Measurements from ENCODE around the gene TEX29. TPM values are rescaled to one million over a fixed set of nuclear protein-coding genes. Genes with fewer than 3 reads are reported as not detected.

The TEX29 gene
- total and polyA plus RNA-seq, 5 donors, result 0.25 to 0.48 TPM; not detected in 3

DNA sequence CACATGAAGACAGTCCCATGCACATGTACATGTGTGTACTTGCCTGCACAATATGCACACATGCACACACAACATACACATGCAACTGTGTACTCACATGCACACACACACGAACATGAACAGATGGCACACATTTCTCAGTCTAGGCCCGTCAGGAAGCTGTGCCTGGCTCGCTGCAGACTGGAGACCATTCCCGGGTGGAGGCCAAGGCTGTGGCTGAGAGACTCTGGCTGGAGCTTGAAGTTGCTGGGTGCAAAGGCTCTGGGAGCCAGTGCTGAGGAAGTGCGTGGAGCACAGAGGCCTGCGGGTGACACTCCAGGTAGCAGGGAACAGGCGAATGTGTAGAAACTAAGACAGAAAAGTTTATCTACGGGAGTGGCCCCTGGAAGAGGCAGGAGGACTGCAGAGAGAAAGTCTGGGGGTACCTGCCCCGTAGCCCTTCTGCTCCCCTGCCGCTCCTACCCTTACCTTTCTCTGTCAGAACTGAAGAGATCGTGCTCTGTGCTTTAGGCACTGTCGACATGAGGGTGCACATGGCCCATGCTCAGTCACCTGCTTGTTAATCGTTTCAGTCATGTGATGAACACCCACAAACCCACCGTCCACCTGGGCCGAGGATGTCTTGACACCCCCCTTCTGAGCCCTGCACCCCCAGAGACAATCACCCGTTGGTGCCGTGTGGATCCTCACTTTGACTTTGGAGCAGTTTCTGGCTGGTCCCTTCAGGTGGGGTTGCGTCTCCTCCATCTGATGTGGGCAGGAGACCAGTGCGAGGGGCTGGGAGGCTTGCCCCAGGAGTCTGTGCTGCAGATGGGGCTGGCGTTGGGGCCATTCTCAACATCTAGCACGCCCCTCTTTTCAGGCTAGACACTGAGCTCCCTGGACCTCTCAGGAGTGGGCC lies 69.4 kb downstream of the TEX29 start:
- DNase-seq (no peak), ATAC-seq (no peak)
- no peaks in the 10 kb centered on the region for H3K9me3 ChIP-seq (ENCODE audit: control insufficient read depth, low read length)
- no peaks in the 10 kb centered on the region for H3K4me1 ChIP-seq (ENCODE audit: control insufficient read depth, insufficient read depth, low read length)
- H3K27me3 ChIP-seq (ENCODE audit: control insufficient read depth, insufficient read depth), result no peaks in the 10 kb centered on the region
- no peak overlapping the region for H3K4me3 ChIP-seq (ENCODE audit: low read length)
- intact Hi-C loops (cut with DNase I), result no loop called here
- H3K27ac ChIP-seq (ENCODE audit: low read length), result no peak overlapping the region
- 83% methylated on average over 21 of the region's 21 CpGs for WGBS

DNA sequence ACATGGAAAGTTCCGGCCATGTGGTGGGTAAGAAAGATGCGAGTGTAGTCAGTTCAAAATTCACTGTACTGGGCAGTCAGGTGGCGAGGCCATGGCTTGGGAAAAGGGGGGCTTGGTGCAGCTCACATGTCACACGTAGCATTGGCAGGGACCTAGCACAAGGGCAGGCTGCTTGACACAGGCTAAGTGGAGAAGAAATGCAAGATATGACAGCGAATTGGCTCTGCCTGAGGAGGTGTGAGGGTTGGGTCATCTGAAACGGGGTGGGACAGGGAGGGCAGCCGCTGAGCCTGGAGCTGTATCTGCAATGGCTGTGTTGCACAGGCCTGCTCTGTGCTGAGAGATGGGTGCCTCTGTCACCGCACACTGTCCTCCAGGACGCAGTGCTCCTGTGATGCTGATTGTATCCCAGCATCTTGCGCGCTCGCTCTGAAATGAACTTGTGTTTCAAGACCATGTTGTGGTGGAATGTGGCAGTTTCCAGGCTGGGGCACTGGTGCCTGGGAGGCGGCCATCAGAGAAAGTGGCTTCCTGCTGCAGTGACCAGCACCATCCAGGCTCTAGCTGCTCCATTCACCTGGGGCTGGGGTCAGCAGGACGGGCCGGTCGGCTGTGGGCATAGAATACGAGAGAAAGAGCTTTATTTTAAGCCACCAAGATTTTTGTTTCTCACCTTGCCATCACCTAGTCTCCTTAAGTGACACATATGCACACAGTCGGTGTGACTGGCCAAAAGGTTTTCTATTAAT lies 70.3 kb downstream of the TEX29 start:
- Histone ChIP-seq H3K27me3 (ENCODE audit: control insufficient read depth, insufficient read depth) (no peaks in the 10 kb centered on the region), H3K4me3 (ENCODE audit: low read length) (no peak overlapping the region), H3K9me3 (ENCODE audit: control insufficient read depth, low read length) (no peaks in the 10 kb centered on the region), H3K4me1 (ENCODE audit: control insufficient read depth, insufficient read depth, low read length) (no peaks in the 10 kb centered on the region), H3K27ac (ENCODE audit: low read length) (no peak overlapping the region)
- ATAC-seq (peak; percentile 50 to 76), DNase-seq (no peak)
- intact Hi-C loops (cut with DNase I), result no loop called here
- WGBS, result 79% methylated on average over 18 of the region's 18 CpGs

DNA sequence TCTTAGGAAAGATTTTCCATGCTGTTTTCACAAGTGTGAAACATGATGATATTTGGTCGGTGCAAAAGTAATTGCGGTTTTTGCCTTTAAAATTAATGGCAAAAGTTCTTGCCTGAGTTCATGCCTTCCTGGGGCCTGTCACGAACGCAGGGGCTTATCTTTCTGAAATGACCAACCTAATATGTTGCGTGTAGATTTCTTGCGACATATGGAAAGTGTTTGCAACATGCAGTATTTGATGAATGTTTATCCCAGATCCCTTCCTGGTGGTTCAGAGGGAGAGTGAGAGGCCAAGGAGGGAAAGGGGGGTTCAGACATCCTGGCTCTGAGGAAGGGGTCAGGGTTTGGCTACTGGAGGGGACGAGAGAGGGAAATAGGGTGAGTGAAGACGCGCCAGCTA lies 72.0 kb downstream of the TEX29 start:
- 71% methylated on average over 9 of the region's 9 CpGs for WGBS
- no peaks in the 10 kb centered on the region for H3K27me3 ChIP-seq (ENCODE audit: control insufficient read depth, insufficient read depth)
- no peak overlapping the region for H3K27ac ChIP-seq (ENCODE audit: low read length)
- ATAC-seq (no peak), DNase-seq (no peak)
- intact Hi-C loops (cut with DNase I), result no loop called here
- no peak overlapping the region for H3K4me3 ChIP-seq (ENCODE audit: low read length)
- H3K4me1 ChIP-seq (ENCODE audit: control insufficient read depth, insufficient read depth, low read length), result no peaks in the 10 kb centered on the region
- H3K9me3 ChIP-seq (ENCODE audit: control insufficient read depth, low read length), result no peaks in the 10 kb centered on the region

DNA sequence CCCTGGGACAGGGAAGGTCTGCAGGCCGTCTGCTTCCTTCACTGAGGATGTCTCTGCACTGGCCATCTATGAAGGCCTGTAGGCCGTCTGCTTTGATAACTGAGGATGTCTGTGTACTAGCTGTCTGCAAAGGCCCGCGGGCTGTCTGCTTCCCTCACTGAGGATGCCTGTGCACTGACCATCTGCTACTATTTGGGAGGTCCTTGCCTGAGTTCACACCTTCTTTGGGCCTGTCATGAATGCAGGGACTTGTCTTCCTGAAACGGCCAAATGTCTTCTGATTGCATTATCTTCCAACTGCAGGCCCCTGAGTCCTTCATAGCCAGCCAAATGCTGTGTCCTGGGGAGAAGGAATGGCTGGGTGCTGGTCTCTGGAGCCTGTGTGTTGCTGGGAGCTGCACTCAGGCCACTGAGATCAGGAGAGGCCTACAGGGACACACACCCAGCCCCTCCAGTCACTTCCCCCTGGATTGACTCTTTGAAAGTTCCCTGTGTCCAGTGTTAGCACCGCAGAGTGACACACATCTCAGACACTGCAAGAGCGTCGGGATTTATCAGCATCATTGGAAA lies 72.9 kb downstream of the TEX29 start:
- no peak overlapping the region for H3K27ac ChIP-seq (ENCODE audit: low read length)
- no peaks in the 10 kb centered on the region for H3K4me1 ChIP-seq (ENCODE audit: control insufficient read depth, insufficient read depth, low read length)
- no peaks in the 10 kb centered on the region for H3K27me3 ChIP-seq (ENCODE audit: control insufficient read depth, insufficient read depth)
- no peak for DNase-seq
- ATAC-seq, result no peak
- H3K9me3 ChIP-seq (ENCODE audit: control insufficient read depth, low read length), result no peaks in the 10 kb centered on the region
- intact Hi-C loops (cut with DNase I), result no loop called here
- 61% methylated on average over 8 of the region's 8 CpGs for WGBS
- H3K4me3 ChIP-seq (ENCODE audit: low read length), result no peak overlapping the region

Other genes with a start within 250 kb of the TEX29 start
- 10 to 100 TPM; 34.9 to 43.9 (median 38.6) TPM for gene ARHGEF7, start 205.3 kb upstream of the TEX29 start, total RNA-seq
- 21.3 TPM for gene ARHGEF7, start 205.3 kb upstream of the TEX29 start, polyA plus RNA-seq

All from right cardiac atrium (tissue), 5 donors.